Psoas muscle (tissue), 8 donors: Measurements from ENCODE around the gene MRPL27. TPM values are rescaled to one million over a fixed set of nuclear protein-coding genes. Genes with fewer than 3 reads are reported as not detected.
A peak's percentile ranks its signal among the peaks of the same experiment; 100 is the strongest.

Source experiments
- ATAC-seq, 4 donors: fragments of 200-7000 bp; cut with Tn5 transposase; one replicate each; pipeline ENCODE4 v1.9.1; 2020; ENCODE audit warnings: moderate library complexity in 3 of 4, mild to moderate bottlenecking in 2 of 4
- DNase-seq, 2 donors: peaks; one replicate each; pipeline ENCODE4 v3.0.0-alpha.2; 2020
- H3K27ac ChIP-seq: fragments of 200-600 bp; one replicate; pipeline ENCODE4 v1.8.0; 2022
- H3K27me3 ChIP-seq, 3 donors: fragments of 200-600 bp in 1 of 3; one replicate each; pipeline versions ENCODE4 v1.6.1 to v1.8.0; 2013 to 2022; ENCODE audit warnings: low read length in 2 of 3, mild to moderate bottlenecking in 2 of 3, moderate library complexity in 1 of 3; ENCODE audit not compliant: insufficient read depth in 3 of 3
- H3K36me3 ChIP-seq, 2 donors: fragments of 200-600 bp in 1 of 2; one replicate each; pipeline versions ENCODE4 v1.6.1 to v1.8.0; 2013 to 2022; ENCODE audit warnings: low read depth in 1 of 2, mild to moderate bottlenecking in 1 of 2, moderate library complexity in 1 of 2; ENCODE audit not compliant: insufficient read depth in 1 of 2
- H3K4me1 ChIP-seq: fragments of 200-600 bp; one replicate; pipeline ENCODE4 v1.8.0; 2022
- H3K4me3 ChIP-seq: fragments of 200-600 bp; one replicate; pipeline ENCODE4 v1.8.0; 2022; ENCODE audit warnings: mild to moderate bottlenecking
- H3K9me3 ChIP-seq: fragments of 200-600 bp; one replicate; pipeline ENCODE4 v1.8.0; 2022
- CTCF ChIP-seq: fragments of 200-600 bp; IDR thresholded peaks from one replicate; pipeline ENCODE4 v1.8.0; 2022; ENCODE audit warnings: antibody characterized with exemption
- WGBS, 3 donors: extraction: QIAGEN DNeasy Blood & Tissue Kit; methylation state at CpG; one replicate each; pipeline versions ENCODE4 v1.1.6 to v1.1.7; 2013; 5-methylcytosine and 5-hydroxymethylcytosine counted together
- intact Hi-C, 2 donors: fragments of 100-400 bp; cut with DNase I; formaldehyde crosslinking; loops; one replicate each; pipeline versions ENCODE4 v1.11.0 to v1.14.2; 2022
- polyA plus RNA-seq, 3 donors: library from polyadenylated mRNA; stranded (reverse); fragments of 200-250 nt; gene quantifications; one replicate each; pipeline ENCODE4 v1.2.3, GENCODE V29; 2013
- total RNA-seq, 4 donors: library from RNA; stranded (reverse); fragmentation: NEBNext Ultra II Directional in 2 of 4; extraction: Animal tissue kit (Norgen Biotek cat#: 25700) in 2 of 4; gene quantifications; one replicate each; pipeline versions ENCODE4 v1.2.1 to v1.2.4, GENCODE V29; 2021 to 2023
- donor health status: healthy with polysubstance abuse.
- donor health status: DM: no; HTN: no; CAD: no; lungs with moderate emphysema.
- donor health status: Bipolar disorder and iron deficiency.
- donor health status: healthy.
- donor health status: DM: yes; HTN: yes; CAD: no.
- donor health status: DM: no; HTN: no; CAD: no.
- donor health status: DM: no; HTN: no; CAD: no.
- donor health status: DM: yes; HTN: yes; CAD: no.

MRPL27 gene
- total and polyA plus RNA-seq, 7 donors: 70.7 to 468 (median 128) TPM

GRCh38 chr17:50365165-50365564 is 7.8 kb downstream of the MRPL27 start:
- no peak overlapping the region for H3K4me3 ChIP-seq
- no peaks in the 10 kb centered on the region for H3K9me3 ChIP-seq
- H3K27ac ChIP-seq: no peak overlapping the region
- peaks cover 5% of the 10 kb centered on the region for H3K4me1 ChIP-seq
- TF ChIP-seq CTCF: no peak
- no peaks in the 10 kb centered on the region for H3K27me3 ChIP-seq
- DNase-seq (no peak), ATAC-seq (no peak)
- 54 to 66% (median 58%) methylated on average over 2 of the region's 2 CpGs for WGBS, 3 donors
- peaks cover 0 to 65% of the 10 kb centered on the region in 2 donors for H3K36me3 ChIP-seq
- intact Hi-C loops: no loop called here

GRCh38 chr17:50364715-50365114 is 8.3 kb downstream of the MRPL27 start:
- Histone ChIP-seq H3K9me3 (no peaks in the 10 kb centered on the region), H3K4me3 (no peak overlapping the region), H3K27me3 (no peaks in the 10 kb centered on the region), H3K4me1 (peaks cover 5% of the 10 kb centered on the region), H3K36me3 (peaks cover 0 to 64% of the 10 kb centered on the region in 2 donors), H3K27ac (no peak overlapping the region)
- TF ChIP-seq CTCF: no peak
- WGBS, 3 donors: 77 to 79% (median 79%) methylated on average over 9 of the region's 9 CpGs
- DNase-seq: no peak
- intact Hi-C loops: loop anchor here in 1 of 2 donors (5.0 kb wide), 1 partner anchor 103 kb away; the partner anchor contains the start of gene CHAD
- no peak for ATAC-seq

- DNase-seq: peak in 1 of 2 donors; percentile 42
- Histone ChIP-seq H3K27ac (no peak overlapping the region), H3K4me3 (no peak overlapping the region), H3K36me3 (peaks cover 0 to 62% of the 10 kb centered on the region in 2 donors), H3K4me1 (peaks cover 5% of the 10 kb centered on the region), H3K27me3 (no peaks in the 10 kb centered on the region), H3K9me3 (no peaks in the 10 kb centered on the region)
- ATAC-seq: no peak
- 58 to 63% (median 59%) methylated on average over 4 of the region's 4 CpGs for WGBS, 3 donors
- TF ChIP-seq CTCF: no peak
- intact Hi-C loops: loop anchor here in 1 of 2 donors (5.0 kb wide), 1 partner anchor 103 kb away; the partner anchor contains the start of gene CHAD
Observed at GRCh38 chr17:50364061-50364458, 8.9 kb downstream of the MRPL27 start.

GRCh38 chr17:50363217-50364060 is 9.5 kb downstream of the MRPL27 start:
- H3K27ac ChIP-seq: no peak overlapping the region
- peaks cover 5% of the 10 kb centered on the region for H3K4me1 ChIP-seq
- DNase-seq (peak in 1 of 2 donors; percentile 42), ATAC-seq (no peak)
- H3K9me3 ChIP-seq: no peaks in the 10 kb centered on the region
- intact Hi-C loops: loop anchor here (2.0 to 5.0 kb wide), 2 partner anchors 104 to 109 kb away; partner anchors contain the start of gene CHAD (in 1 of the 2)
- WGBS, 3 donors: 59 to 69% (median 61%) methylated on average over 8 of the region's 8 CpGs
- TF ChIP-seq CTCF: no peak
- H3K4me3 ChIP-seq: no peak overlapping the region
- no peaks in the 10 kb centered on the region for H3K27me3 ChIP-seq
- peaks cover 0 to 62% of the 10 kb centered on the region in 2 donors for H3K36me3 ChIP-seq
